ENCODE measurements around the gene DENND1A. TPM values are rescaled to one million over a fixed set of nuclear protein-coding genes. Genes with fewer than 3 reads are reported as not detected.
"Not testable (repeated sequence)": the region's sequence is repeated elsewhere in the genome, so short reads cannot be mapped to it uniquely, and the experiment has no call there.

Gene DENND1A
- total RNA-seq, 1 donor from 2014 or later, result 19.9 TPM

DNA sequence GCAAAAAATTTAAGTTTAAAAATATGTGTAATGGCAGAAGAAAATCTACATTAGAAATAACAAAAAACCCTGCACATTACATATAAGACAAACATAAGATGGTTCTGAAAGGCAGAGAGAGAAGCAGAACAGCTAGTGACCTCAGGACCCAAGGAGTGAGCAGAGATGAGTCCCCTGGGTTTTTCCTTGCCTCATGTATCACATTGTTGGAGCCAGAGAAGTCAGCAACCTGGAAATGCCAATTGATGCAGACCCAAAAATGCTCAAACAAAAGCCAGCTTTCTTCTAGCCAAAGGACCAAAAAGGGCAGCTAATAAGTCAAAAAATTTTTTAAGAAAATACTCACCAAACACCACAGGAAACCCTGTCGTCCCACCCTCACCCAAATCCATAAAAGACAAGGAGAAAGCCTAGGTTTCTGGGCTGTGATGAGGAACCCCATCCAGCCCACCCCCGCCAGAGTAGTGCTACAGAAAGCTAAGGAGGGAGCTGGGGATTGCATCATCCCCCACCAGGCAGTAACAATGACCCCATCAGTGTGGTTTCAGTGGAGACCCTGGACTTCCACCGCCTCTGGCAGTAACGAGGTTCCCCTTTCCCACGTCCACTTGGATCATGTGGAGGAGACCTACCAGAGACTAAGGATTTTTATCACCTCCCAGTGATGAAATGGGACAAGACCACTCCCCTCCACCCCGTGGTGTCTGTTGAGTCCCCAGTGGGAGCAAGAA, 17.6 kb downstream of the DENND1A start:
- Mint-ChIP-seq H3K4me3 (no peak overlapping the region), H3K27ac (no peak overlapping the region), H3K36me3 (peaks cover 4% of the 10 kb centered on the region), H3K27me3 (no peaks in the 10 kb centered on the region), H3K9me3 (no peaks in the 10 kb centered on the region), H3K4me1 (ENCODE audit: unreplicated experiment) (no peaks in the 10 kb centered on the region)
- no peak for DNase-seq (ENCODE audit: extremely low spot score, unreplicated experiment)
- TF ChIP-seq, protein P1, sequence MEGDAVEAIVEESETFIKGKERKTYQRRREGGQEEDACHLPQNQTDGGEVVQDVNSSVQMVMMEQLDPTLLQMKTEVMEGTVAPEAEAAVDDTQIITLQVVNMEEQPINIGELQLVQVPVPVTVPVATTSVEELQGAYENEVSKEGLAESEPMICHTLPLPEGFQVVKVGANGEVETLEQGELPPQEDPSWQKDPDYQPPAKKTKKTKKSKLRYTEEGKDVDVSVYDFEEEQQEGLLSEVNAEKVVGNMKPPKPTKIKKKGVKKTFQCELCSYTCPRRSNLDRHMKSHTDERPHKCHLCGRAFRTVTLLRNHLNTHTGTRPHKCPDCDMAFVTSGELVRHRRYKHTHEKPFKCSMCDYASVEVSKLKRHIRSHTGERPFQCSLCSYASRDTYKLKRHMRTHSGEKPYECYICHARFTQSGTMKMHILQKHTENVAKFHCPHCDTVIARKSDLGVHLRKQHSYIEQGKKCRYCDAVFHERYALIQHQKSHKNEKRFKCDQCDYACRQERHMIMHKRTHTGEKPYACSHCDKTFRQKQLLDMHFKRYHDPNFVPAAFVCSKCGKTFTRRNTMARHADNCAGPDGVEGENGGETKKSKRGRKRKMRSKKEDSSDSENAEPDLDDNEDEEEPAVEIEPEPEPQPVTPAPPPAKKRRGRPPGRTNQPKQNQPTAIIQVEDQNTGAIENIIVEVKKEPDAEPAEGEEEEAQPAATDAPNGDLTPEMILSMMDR (conservative IDR thresholded peaks at IDR 0.05), result no peak

DNA sequence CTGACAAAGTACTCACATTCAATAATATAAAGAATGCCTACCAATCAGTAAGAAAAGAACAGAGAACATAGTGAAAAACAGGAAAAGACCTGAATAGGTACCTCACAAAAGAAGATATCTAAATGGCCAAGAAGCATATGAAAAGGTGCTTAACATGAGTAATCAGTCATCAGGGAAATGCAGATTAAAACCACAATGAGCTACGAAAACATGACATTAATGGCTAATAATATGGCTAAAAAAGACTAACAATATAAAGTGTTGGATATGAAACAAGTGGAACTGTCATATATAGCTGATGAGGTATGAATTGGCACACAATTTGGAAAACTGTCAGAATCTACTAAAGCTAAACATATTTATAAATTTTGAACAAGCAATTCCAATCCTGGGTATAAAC, 18.9 kb downstream of the DENND1A start:
- Mint-ChIP-seq H3K27me3 (no peaks in the 10 kb centered on the region), H3K9me3 (no peaks in the 10 kb centered on the region), H3K4me1 (ENCODE audit: unreplicated experiment) (no peaks in the 10 kb centered on the region), H3K36me3 (peaks cover 4% of the 10 kb centered on the region), H3K4me3 (no peak overlapping the region), H3K27ac (no peak overlapping the region)
- TF ChIP-seq, protein P1 (conservative IDR thresholded peaks at IDR 0.05), result no peak
- DNase-seq (ENCODE audit: extremely low spot score, unreplicated experiment), result no peak

DNA sequence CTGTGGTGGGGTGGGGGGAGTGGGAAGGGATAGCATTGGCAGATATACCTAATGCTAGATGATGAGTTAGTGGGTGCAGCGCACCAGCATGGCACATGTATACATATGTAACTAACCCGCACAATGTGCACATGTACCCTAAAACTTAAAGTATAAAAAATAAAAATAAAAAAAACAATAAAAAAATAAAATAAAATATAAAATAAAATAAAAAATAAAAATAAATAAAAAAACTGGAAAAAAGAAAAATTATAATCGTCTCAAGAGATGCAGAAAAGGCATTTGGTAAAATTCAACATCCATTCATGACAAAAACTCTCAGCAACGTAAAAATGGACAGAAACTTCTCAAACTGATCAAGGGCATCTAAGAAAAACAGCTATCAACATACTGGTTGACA, 20.7 kb downstream of the DENND1A start:
- not testable (repeated sequence) for H3K9me3 Mint-ChIP-seq; DNase-seq (ENCODE audit: extremely low spot score, unreplicated experiment)

DNA sequence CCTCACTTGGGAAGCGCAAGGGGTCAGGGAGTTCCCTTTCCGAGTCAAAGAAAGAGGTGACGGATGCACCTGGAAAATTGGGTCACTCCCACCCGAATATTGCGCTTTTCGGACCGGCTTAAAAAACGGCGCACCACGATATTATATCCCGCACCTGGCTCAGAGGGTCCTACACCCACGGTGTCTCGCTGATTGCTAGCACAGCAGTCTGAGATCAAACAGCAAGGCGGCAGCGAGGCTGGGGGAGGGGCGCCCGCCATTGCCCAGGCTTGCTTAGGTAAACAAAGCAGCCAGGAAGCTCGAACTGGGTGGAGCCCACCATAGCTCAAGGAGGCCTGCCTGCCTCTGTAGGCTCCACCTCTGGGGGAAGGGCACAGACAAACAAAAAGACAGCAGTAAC, 26.4 kb downstream of the DENND1A start:
- not testable (repeated sequence) for DNase-seq (ENCODE audit: extremely low spot score, unreplicated experiment)

More for the DNA sequence above, 20.7 kb downstream of the DENND1A start:
- not testable (repeated sequence) for H3K36me3 Mint-ChIP-seq; H3K4me1 Mint-ChIP-seq (ENCODE audit: unreplicated experiment); H3K4me3 Mint-ChIP-seq; H3K27me3 Mint-ChIP-seq; H3K27ac Mint-ChIP-seq

DNA sequence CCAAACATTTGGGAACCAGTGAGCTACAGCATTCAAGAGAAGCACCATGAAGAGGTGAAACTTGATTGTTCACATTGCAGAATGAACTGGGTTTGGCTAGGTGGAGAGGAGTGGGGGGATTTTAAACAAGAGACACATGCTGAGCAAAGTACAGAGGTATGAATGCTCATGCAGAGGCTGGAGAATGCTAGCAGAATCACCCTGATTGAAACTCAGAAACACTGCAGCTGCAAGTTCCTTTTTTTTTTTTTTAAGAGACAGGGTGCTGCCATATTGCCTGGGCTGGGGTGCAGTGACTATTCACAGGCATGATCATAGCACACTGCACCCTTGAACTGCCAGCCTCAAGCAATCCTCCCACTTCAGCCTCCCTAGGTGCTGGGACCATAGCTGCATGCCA, 35.1 kb downstream of the DENND1A start:
- H3K4me3 Mint-ChIP-seq, result no peak overlapping the region
- H3K36me3 Mint-ChIP-seq, result peaks cover 4% of the 10 kb centered on the region
- H3K4me1 Mint-ChIP-seq (ENCODE audit: unreplicated experiment), result no peaks in the 10 kb centered on the region
- TF ChIP-seq, protein P1 (conservative IDR thresholded peaks at IDR 0.05), result no peak
- H3K27me3 Mint-ChIP-seq, result no peaks in the 10 kb centered on the region
- no peak overlapping the region for H3K27ac Mint-ChIP-seq
- no peaks in the 10 kb centered on the region for H3K9me3 Mint-ChIP-seq
- no peak for DNase-seq (ENCODE audit: extremely low spot score, unreplicated experiment)

More for the DNA sequence above, 26.4 kb downstream of the DENND1A start:
- H3K27ac Mint-ChIP-seq; H3K4me3 Mint-ChIP-seq; H3K36me3 Mint-ChIP-seq; H3K4me1 Mint-ChIP-seq (ENCODE audit: unreplicated experiment); H3K27me3 Mint-ChIP-seq; H3K9me3 Mint-ChIP-seq: not testable (repeated sequence)

DNA sequence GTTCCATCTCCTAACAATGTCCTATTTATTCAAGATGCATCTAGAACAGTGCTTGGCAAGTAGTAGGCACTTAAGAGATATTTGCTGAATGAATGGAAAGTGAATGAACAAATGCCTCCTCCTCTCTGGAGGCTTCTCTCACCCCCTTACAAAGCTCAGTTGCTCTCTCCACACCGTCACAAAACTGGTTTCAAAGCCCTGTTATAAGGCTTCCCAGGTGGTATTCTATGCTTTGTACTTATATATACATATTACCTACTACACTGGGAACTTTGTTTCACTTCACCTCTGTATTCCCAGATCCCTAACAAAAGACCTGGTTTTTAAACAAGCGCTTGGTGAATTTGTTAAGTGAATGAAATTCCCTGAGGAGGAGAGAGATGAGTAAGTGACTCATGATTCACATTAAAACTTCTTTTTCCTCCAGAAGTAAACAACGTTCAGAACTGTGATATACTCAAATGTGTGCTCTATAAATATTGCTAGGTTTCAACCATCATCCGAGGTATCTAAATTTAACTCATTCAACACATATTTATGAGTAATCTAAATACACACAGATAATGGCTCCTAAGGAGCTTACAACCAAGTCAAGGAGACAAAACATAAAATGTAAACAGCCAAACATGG, 36.0 kb downstream of the DENND1A start:
- Mint-ChIP-seq H3K4me1 (ENCODE audit: unreplicated experiment) (no peaks in the 10 kb centered on the region), H3K4me3 (no peak overlapping the region), H3K27ac (no peak overlapping the region), H3K9me3 (no peaks in the 10 kb centered on the region), H3K36me3 (peaks cover 4% of the 10 kb centered on the region), H3K27me3 (no peaks in the 10 kb centered on the region)
- DNase-seq (ENCODE audit: extremely low spot score, unreplicated experiment), result no peak
- TF ChIP-seq, protein P1 (conservative IDR thresholded peaks at IDR 0.05), result no peak
